ENCODE results near the gene LHFPL2.

- TF ChIP-seq CTCF (conservative IDR thresholded peaks at IDR 0.05; ENCODE audit: low read depth, low read length) (no peak), FOS (IDR thresholded peaks at IDR 0.05; ENCODE audit: low read depth, low read length) (no peak), POLR2A (IDR thresholded peaks at IDR 0.05; ENCODE audit: low read depth, low read length) (no peak), MXI1 (IDR thresholded peaks at IDR 0.05; ENCODE audit: borderline replicate concordance, low read depth, low read length) (no peak), RAD21 (IDR thresholded peaks at IDR 0.05; ENCODE audit: low read length) (no peak), CEBPB (IDR thresholded peaks at IDR 0.05; ENCODE audit: low read depth, low read length) (no peak), CHD1 (IDR thresholded peaks at IDR 0.05; ENCODE audit: low read depth, low read length) (no peak), RFX5 (IDR thresholded peaks at IDR 0.05; ENCODE audit: low read depth, low read length) (no peak), USF2 (IDR thresholded peaks at IDR 0.05; ENCODE audit: low read depth, low read length) (no peak), BHLHE40 (IDR thresholded peaks at IDR 0.05; ENCODE audit: low read depth, low read length) (no peak), RCOR1 (IDR thresholded peaks at IDR 0.05; ENCODE audit: insufficient replicate concordance, low read length) (no peak), ELK1 (IDR thresholded peaks at IDR 0.05; ENCODE audit: borderline replicate concordance, low read depth, low read length) (no peak), SMC3 (IDR thresholded peaks at IDR 0.05; ENCODE audit: low read depth, low read length) (no peak), MAZ (IDR thresholded peaks at IDR 0.05; ENCODE audit: borderline replicate concordance, low read depth, low read length) (no peak)
These were observed 8.6 kb upstream of the LHFPL2 start for GRCh38 chr5:78657201-78657600.

All from IMR-90 (cell line).